ENCODE results near the gene BSG.

DNA sequence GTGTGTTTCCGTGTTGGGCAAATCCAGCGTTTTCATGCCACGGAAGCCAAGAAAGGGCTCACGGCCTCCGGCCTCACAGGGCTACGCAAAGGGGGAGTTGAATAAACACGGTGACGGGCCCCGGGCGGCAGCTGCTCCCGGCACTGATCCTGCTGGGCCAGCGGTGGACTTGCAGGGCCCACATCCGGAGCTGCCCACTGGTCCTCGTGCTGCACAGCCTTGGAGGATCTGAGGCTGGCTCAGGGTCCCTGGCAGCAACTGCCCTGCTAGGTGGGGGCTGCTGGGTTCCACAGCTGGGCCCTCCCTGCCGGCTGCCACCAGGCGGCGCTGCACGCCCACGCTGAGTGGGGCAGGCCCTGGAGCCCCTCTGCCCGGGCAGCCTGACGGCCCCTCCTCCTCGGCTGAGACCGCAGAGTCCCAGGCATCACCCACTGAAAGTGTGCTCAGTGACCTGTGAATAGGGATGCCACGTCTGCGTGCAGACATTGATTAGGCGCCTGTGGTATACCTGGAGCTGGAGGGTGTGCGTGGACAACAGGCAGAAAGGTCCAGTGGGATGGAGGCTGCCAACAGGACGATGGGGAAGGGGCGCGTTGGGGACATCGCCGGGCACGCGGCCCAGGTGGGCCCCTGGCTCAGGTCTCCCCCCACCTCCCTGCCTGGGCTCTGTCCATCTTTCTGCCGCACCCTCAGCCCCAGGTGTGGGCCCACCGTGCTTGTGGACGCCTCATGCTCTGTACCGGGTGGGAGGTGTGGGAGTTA lies 12.0 kb downstream of the BSG start:
- peak; percentile 58 for TF ChIP-seq POLR2AphosphoS5 (IDR thresholded peaks at IDR 0.05; ENCODE audit: low read depth, low read length)
- TF ChIP-seq SIN3A (IDR thresholded peaks at IDR 0.05; ENCODE audit: borderline replicate concordance, insufficient read depth, low read length), result no peak
- no peak for TF ChIP-seq TAF1 (IDR thresholded peaks at IDR 0.05; ENCODE audit: borderline replicate concordance, insufficient read depth, low read length)
- TF ChIP-seq FOXP2 (optimal IDR thresholded peaks at IDR 0.05; ENCODE audit: borderline replicate concordance, extremely low read depth, extremely low read length, insufficient read depth), result peak; percentile 77
- TF ChIP-seq, protein P1, sequence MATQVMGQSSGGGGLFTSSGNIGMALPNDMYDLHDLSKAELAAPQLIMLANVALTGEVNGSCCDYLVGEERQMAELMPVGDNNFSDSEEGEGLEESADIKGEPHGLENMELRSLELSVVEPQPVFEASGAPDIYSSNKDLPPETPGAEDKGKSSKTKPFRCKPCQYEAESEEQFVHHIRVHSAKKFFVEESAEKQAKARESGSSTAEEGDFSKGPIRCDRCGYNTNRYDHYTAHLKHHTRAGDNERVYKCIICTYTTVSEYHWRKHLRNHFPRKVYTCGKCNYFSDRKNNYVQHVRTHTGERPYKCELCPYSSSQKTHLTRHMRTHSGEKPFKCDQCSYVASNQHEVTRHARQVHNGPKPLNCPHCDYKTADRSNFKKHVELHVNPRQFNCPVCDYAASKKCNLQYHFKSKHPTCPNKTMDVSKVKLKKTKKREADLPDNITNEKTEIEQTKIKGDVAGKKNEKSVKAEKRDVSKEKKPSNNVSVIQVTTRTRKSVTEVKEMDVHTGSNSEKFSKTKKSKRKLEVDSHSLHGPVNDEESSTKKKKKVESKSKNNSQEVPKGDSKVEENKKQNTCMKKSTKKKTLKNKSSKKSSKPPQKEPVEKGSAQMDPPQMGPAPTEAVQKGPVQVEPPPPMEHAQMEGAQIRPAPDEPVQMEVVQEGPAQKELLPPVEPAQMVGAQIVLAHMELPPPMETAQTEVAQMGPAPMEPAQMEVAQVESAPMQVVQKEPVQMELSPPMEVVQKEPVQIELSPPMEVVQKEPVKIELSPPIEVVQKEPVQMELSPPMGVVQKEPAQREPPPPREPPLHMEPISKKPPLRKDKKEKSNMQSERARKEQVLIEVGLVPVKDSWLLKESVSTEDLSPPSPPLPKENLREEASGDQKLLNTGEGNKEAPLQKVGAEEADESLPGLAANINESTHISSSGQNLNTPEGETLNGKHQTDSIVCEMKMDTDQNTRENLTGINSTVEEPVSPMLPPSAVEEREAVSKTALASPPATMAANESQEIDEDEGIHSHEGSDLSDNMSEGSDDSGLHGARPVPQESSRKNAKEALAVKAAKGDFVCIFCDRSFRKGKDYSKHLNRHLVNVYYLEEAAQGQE (IDR thresholded peaks at IDR 0.05; ENCODE audit: insufficient read depth in 1 of 2, low read depth in 2 of 2, low read length in 2 of 2), result no peak

Data from PFSK-1 (cell line).